ENCODE results near the gene IKBKG.

The IKBKG gene

DNA sequence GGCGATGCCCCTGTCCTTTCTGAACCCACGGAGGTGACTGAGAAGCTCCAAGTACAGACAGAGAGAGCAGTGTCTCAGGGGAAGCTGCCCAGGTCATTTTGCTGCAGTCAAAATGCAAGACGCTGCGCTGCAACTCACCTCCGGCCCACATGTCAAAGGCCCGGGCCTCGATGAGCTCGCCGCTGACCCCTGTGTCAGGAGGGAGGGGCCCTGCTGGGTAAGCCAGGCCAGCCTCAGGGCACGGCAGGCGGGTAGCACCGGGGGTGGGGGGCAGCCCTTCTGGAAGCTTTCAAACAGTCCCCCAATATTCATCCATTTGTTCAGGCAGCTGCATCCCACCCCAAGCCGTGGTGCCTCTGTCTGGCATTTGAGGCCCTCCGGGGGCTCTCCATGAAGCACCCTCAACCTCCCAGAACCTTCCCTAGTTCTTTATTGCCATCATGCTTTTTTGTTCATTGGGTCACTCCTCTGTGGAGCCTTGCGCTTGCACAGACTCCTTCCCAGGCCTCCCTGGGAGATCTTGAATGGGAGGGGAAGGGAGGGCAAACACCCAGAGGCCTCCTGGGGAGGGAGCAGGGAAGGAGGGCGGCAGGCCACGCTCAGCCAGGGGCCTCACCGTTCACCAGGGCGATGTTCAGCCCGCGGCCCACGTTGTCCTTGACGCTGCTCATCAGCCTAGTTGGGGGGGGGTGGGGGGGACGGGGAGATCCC is 39.6 kb upstream of the IKBKG start:
- DNase-seq (ENCODE audit: extremely low read depth, low read depth), result no peak
- TF ChIP-seq CTCF (IDR thresholded peaks at IDR 0.05; ENCODE audit: low read depth, low read length), result no peak

DNA sequence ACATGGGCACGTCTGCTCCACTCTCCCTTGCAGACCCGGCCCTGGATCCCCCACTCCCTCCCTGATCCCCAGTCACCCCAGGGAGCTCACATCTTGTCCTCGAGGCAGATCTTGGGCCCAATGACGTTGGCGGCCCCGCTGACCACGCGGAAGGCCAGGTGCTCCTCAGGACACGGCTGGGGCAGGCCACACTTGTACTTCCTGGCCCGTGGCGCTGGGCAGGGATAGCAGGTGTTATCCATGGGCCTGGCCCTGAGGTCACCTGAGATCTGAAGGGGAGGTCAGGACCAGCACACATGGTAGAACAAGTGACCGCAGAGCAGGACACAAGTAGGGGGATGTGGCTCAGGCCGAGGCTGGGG is 39.1 kb upstream of the IKBKG start:
- no peak for TF ChIP-seq CTCF (IDR thresholded peaks at IDR 0.05; ENCODE audit: low read depth, low read length)
- DNase-seq (ENCODE audit: extremely low read depth, low read depth), result no peak

DNA sequence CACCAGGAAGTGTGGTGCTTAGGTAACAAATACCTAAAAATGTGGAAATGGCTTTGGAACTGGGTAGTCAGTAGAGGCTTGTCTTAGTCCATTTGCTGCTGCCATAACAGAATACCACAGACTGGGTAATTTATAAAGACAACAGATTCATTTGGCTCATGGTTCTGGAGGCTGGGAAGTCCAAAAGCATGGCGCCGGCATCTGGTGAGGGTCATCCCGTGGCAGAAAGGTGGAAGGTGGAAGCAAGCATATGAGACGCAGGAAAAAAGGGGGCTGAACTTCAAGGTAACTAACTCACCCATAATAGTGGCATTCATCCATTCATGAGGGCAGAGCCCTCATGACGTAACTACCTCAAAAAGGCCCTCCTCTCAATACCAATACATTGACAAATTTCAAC is 38.0 kb upstream of the IKBKG start:
- no peak for DNase-seq (ENCODE audit: extremely low read depth, low read depth)
- TF ChIP-seq CTCF (IDR thresholded peaks at IDR 0.05; ENCODE audit: low read depth, low read length), result no peak

GRCh38 chrX:154511761-154512160 is 35.7 kb upstream of the IKBKG start:
- TF ChIP-seq CTCF (IDR thresholded peaks at IDR 0.05; ENCODE audit: low read depth, low read length), result no peak
- DNase-seq (ENCODE audit: extremely low read depth, low read depth), result no peak

- no peak for DNase-seq (ENCODE audit: extremely low read depth, low read depth)
These were observed 34.4 kb upstream of the IKBKG start for GRCh38 chrX:154512879-154513553.

GRCh38 chrX:154513716-154514115 is 33.7 kb upstream of the IKBKG start:
- DNase-seq (ENCODE audit: extremely low read depth, low read depth), result no peak
- no peak for TF ChIP-seq CTCF (IDR thresholded peaks at IDR 0.05; ENCODE audit: low read depth, low read length)

More at GRCh38 chrX:154512879-154513553, 34.4 kb upstream of the IKBKG start:
- TF ChIP-seq CTCF (IDR thresholded peaks at IDR 0.05; ENCODE audit: low read depth, low read length), result no peak

DNA sequence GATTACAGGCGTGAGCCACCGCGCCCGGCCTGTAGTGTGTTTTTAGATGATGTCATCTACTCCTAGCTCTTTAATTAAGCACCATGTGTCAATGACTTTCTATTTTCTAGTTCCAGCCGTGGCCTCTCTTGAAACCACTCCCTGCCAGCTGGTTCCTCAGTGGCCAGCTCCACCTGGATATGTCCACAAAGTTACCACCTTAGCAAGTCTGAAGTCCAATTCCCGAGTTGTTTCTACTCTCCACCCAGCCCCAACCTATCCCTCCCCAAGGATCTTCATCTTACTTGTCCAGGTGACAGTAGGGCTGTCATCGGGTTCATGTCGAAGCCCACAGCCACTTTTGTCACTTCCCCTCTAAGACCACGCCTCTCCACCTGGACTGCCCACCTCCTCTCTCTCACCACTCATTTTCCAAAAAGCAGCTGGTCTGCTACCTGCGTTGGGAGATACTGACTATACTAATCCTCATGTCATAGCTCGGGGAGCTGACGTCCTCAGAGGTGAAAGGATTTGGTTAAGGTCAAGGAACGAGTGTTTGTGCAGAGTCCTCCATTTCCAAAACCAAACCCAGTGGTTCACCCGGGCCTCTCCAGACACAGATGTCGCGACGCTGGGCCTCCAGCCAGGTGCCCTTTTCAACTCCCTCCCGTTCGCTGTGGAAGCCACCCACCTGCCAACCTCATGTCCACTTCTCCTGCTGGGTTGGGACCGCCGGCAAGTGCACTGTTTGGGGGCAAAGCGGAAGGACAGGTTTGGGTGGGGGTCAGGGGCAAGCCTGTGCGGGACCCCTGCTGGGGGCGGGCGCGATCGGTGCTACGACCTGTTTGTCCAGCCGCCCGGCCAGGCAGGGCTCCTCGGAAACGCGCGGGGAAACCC is 32.1 kb upstream of the IKBKG start:
- DNase-seq (ENCODE audit: extremely low read depth, low read depth), result no peak
- no peak for TF ChIP-seq CTCF (IDR thresholded peaks at IDR 0.05; ENCODE audit: low read depth, low read length)

Measured in AG09319 (cell line).